Common myeloid progenitor, CD34-positive (primary cell): ENCODE data around the gene SCGN.
A peak's percentile ranks its signal among the peaks of the same experiment; 100 is the strongest.

Experiments used
- CTCF ChIA-PET: fragments of 350-600 bp; sonication (Branson Sonifier 250); formaldehyde crosslinking; loops from one replicate; lab custom pipeline; 2021; ENCODE audit warnings: antibody characterized with exemption; lab: Charles Lee
- POLR2A ChIA-PET: fragments of 350-600 bp; sonication (Branson Sonifier 250); formaldehyde crosslinking; loops from one replicate; lab custom pipeline; 2021; ENCODE audit warnings: antibody characterized with exemption; lab: Charles Lee
- DNase-seq, 3 donors: peaks; one replicate each; pipeline versions ENCODE4 v3.0.0 to v3.0.0-alpha.2; 2013
- H3K27ac ChIP-seq, 2 experiments: 1 replicate in 1 of 2; 2 replicates in 1 of 2; pipeline ENCODE4 v1.7.0; 2013; ENCODE audit warnings: inconsistent platforms in 2 of 2, low read length in 2 of 2, mild to moderate bottlenecking in 2 of 2, low read depth in 1 of 2, moderate library complexity in 1 of 2; ENCODE audit not compliant: severe bottlenecking in 2 of 2, insufficient read depth in 1 of 2, poor library complexity in 1 of 2
- H3K27me3 ChIP-seq, 5 experiments: replicated peaks in 2 of 5; 1 replicate in 3 of 5; 2 replicates in 2 of 5; pipeline versions ENCODE4 v1.6.1 to v1.7.0; 2013; ENCODE audit warnings: low read length in 4 of 5, mild to moderate bottlenecking in 2 of 5, moderate library complexity in 2 of 5, inconsistent platforms in 1 of 5; ENCODE audit not compliant: insufficient read depth in 5 of 5, control insufficient read depth in 4 of 5
- H3K36me3 ChIP-seq, 4 experiments: 1 replicate in 2 of 4; 2 replicates in 2 of 4; pipeline versions ENCODE4 v1.6.1 to v1.7.0; 2013; ENCODE audit warnings: low read length in 3 of 4, control low read depth in 1 of 4, mild to moderate bottlenecking in 1 of 4; ENCODE audit not compliant: control insufficient read depth in 4 of 4, insufficient read depth in 4 of 4
- H3K4me1 ChIP-seq, 4 experiments: 1 replicate in 3 of 4; 2 replicates in 1 of 4; pipeline versions ENCODE4 v1.6.1 to v1.7.1; 2013; ENCODE audit warnings: low read length in 3 of 4, mild to moderate bottlenecking in 3 of 4, control low read depth in 1 of 4, inconsistent platforms in 1 of 4, moderate library complexity in 1 of 4; ENCODE audit not compliant: control insufficient read depth in 4 of 4, insufficient read depth in 4 of 4; ENCODE audit errors: control extremely low read depth in 1 of 4
- H3K4me3 ChIP-seq, 7 experiments: 1 replicate in 4 of 7; 2 replicates in 3 of 7; pipeline versions ENCODE4 v1.5.1 to v1.7.0; 2013; ENCODE audit warnings: mild to moderate bottlenecking in 7 of 7, low read length in 6 of 7, moderate library complexity in 6 of 7, inconsistent platforms in 2 of 7, low read depth in 2 of 7, control low read depth in 1 of 7; ENCODE audit not compliant: insufficient read depth in 4 of 7, control insufficient read depth in 1 of 7; ENCODE audit errors: extremely low read depth in 1 of 7
- H3K9me3 ChIP-seq, 5 experiments: 1 replicate in 4 of 5; 2 replicates in 1 of 5; pipeline versions ENCODE4 v1.6.1 to v1.7.1; 2013; ENCODE audit warnings: low read length in 4 of 5, mild to moderate bottlenecking in 2 of 5, inconsistent platforms in 1 of 5, low read depth in 1 of 5, moderate library complexity in 1 of 5; ENCODE audit not compliant: control insufficient read depth in 4 of 5, insufficient read depth in 2 of 5; ENCODE audit errors: control extremely low read depth in 1 of 5
- WGBS: methylation state at CpG from one replicate; pipeline ENCODE4 v1.1.5; 2013; ENCODE audit not compliant: insufficient coverage; 5-methylcytosine and 5-hydroxymethylcytosine counted together

SCGN gene

DNA sequence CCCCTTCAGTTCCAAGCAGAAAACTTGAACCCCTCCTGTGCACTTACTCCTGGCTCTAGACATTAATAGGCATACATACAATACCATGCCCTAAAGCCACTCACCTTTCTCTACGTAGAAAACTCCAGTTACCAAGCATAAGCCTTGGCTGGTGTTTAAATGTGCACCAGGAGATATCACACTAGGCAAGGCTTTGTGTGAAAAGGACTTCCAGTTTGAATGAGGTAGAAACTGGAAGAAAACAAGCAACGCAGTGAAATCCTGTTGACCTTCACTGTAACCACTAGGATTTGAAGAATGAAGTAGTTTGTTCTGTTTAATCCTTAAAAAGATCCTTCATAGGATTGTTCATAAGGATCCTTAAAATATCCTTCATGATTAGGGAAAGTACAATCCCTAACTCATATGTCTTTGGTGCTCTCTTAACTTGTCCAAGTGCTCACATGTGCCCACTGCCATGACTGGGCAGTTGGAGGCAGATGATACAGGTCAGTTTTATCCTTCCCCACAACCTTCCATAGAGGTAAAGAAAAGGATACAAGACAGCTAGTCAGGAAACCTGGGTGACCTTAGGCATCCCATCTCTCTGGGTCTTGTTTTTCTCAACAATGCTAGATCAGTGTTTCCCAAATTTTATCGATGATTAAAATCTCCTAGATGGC lies 9.2 kb upstream of the SCGN start:
- ChIA-PET CTCF (no interaction called here), POLR2A (no interaction called here)
- Histone ChIP-seq H3K4me3 (no peak overlapping the region), H3K9me3 (peaks cover 0 to 5% (median 0%) of the 10 kb centered on the region in 5 experiments), H3K27me3 (peaks cover 2 to 32% (median 11%) of the 10 kb centered on the region in 5 experiments), H3K36me3 (no peaks in the 10 kb centered on the region), H3K27ac (no peak overlapping the region), H3K4me1 (no peaks in the 10 kb centered on the region)
- no peak for DNase-seq
- WGBS: 87% methylated on average over 3 of the region's 3 CpGs

DNA sequence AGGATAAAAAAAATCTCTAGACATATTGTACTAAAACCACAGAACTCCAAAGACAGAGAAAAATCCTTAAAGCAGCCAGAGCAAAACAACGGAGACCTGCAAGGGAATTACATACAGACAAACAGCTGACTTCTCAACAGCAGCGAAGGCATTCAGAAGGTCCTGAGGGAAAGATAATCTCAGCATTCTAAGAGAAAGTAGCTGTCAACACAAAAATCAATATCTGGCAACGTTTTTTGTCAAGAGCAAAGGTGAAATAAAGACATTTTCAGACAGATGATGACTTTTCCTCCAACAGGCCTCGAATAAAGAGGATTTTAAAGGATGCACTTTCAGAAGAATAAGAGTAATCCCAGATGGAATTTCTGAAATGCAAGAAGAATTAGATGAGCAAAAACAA lies 6.1 kb upstream of the SCGN start:
- Histone ChIP-seq H3K4me3 (no peak overlapping the region), H3K9me3 (peaks cover 0 to 5% (median 0%) of the 10 kb centered on the region in 5 experiments), H3K27me3 (peaks cover 4 to 52% (median 24%) of the 10 kb centered on the region in 5 experiments), H3K36me3 (no peaks in the 10 kb centered on the region), H3K27ac (no peak overlapping the region), H3K4me1 (no peaks in the 10 kb centered on the region)
- DNase-seq: no peak
- CTCF ChIA-PET: no interaction called here
- POLR2A ChIA-PET: no interaction called here
- 81% methylated on average over 4 of the region's 4 CpGs for WGBS

GRCh38 chr6:25649611-25650010 lies 2.4 kb upstream of the SCGN start:
- POLR2A ChIA-PET: no interaction called here
- no peak overlapping the region for H3K4me3 ChIP-seq
- H3K9me3 ChIP-seq: peaks cover 0 to 2% (median 0%) of the 10 kb centered on the region in 5 experiments
- CTCF ChIA-PET: no interaction called here
- no CpG with 5 or more reads among the region's 1 CpG for WGBS
- DNase-seq: no peak
- H3K27me3 ChIP-seq: peaks cover 16 to 71% (median 33%) of the 10 kb centered on the region in 5 experiments
- no peak overlapping the region for H3K27ac ChIP-seq
- H3K36me3 ChIP-seq: no peaks in the 10 kb centered on the region
- H3K4me1 ChIP-seq: peaks cover 0 to 3% (median 0%) of the 10 kb centered on the region in 4 experiments

DNA sequence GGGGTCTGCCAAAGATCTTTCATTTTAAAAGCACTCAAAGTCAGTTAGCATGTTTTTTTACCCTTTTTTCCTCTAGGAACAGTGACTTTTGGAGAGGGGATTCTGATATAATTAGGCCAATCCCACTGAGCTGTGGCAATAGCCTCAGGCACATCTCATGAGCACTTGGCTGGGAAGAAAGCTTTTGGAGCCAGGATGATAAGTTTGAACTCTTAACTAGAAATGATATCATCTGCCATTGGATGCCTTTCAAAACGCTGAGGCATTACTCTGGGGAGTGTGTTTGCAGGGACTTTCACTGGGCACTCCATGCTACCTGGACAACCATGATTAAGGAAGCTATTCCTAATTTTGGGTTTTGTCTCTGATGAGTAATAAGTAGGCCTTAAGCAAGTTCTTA lies 3.7 kb downstream of the SCGN start:
- peaks cover 13 to 54% (median 22%) of the 10 kb centered on the region in 5 experiments for H3K27me3 ChIP-seq
- no peaks in the 10 kb centered on the region for H3K36me3 ChIP-seq
- 80% methylated on average over 1 of the region's 1 CpG for WGBS
- H3K9me3 ChIP-seq: peaks cover 0 to 2% (median 0%) of the 10 kb centered on the region in 5 experiments
- DNase-seq: no peak
- H3K4me3 ChIP-seq: no peak overlapping the region
- H3K4me1 ChIP-seq: peaks cover 0 to 3% (median 0%) of the 10 kb centered on the region in 4 experiments
- POLR2A ChIA-PET: no interaction called here
- H3K27ac ChIP-seq: no peak overlapping the region
- CTCF ChIA-PET: no interaction called here

DNA sequence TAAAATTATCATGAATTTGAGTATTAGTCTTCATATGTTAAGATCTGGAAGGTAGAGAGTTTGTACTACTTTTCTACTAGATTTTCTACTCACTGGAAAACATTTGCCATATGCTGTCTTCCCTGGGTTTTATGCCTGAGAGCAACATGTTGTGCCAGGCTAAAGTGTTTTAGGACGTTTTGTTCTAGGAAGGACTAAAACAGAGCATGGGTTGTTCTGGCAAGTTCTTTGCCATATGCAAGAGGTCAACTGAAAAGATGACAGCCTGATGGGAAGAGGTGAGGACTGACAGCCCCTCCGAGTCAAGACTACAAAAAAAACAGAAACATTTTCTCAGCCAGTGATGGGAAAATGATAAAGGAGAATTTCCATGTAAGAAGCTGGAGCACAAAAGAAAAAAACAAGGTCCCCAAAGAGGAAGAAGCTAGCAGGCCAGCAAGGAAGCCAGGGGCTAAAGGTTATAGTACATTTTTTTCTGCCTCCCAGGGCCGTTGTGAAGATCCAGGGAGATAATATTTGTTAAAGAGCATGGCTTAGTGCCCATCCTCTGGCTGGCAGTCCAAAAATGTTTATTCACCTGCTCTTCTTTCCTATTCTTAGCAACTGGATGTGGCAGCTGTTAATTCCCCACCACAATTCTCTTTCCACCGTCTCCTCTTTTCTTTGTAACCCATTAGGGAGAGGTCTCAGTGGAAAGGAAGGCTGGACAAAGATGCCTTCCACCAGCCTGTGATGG lies 7.8 kb downstream of the SCGN start:
- ChIA-PET POLR2A (no interaction called here), CTCF (interaction anchor here (1.5 kb wide), 1 partner anchor 11 kb away, joined by 3 read pairs; no protein-coding TSS in a partner anchor)
- no peak for DNase-seq
- H3K4me1 ChIP-seq: no peaks in the 10 kb centered on the region
- H3K4me3 ChIP-seq: no peak overlapping the region
- H3K27me3 ChIP-seq: peaks cover 0 to 23% (median 7%) of the 10 kb centered on the region in 5 experiments
- 75% methylated on average over 4 of the region's 4 CpGs for WGBS
- no peak overlapping the region for H3K27ac ChIP-seq
- H3K9me3 ChIP-seq: no peaks in the 10 kb centered on the region
- no peaks in the 10 kb centered on the region for H3K36me3 ChIP-seq

DNA sequence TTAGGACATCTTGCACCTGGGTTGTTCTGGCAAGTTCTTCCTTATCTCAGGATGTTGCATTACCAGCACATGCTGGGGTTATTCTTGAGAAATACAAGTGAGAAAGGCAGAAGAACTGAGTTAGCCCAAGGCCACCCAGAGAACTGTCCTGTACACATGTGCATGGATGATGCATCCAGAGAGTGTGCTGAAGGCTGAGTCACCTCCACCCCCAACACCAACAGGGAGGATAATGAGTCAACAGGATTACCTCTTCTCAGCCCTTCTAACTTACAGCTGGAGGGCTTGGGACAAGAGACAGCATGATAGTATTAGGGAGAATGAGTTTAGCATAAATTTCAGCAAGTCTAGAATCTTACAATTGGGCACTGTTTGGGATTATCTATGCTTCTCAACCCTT lies 8.5 kb downstream of the SCGN start:
- POLR2A ChIA-PET: no interaction called here
- no peak overlapping the region for H3K27ac ChIP-seq

More for the DNA sequence above, 8.5 kb downstream of the SCGN start:
- no peak overlapping the region for H3K4me3 ChIP-seq
- peak in 1 of 3 donors; percentile 4 for DNase-seq
- H3K36me3 ChIP-seq: no peaks in the 10 kb centered on the region
- CTCF ChIA-PET: interaction anchor here (1.5 kb wide), 1 partner anchor 10 kb away, joined by 3 read pairs; no protein-coding TSS in a partner anchor
- no peaks in the 10 kb centered on the region for H3K4me1 ChIP-seq
- H3K9me3 ChIP-seq: no peaks in the 10 kb centered on the region
- peaks cover 0 to 17% (median 3%) of the 10 kb centered on the region in 5 experiments for H3K27me3 ChIP-seq
